DOHH2 (cell line): ENCODE measurements around the gene E2F2.

Experiments used
- H3F3A ChIP-seq: fragments of 200-600 bp; sonication (generic), shearing (Covaris generic); 2 replicates; pipeline ENCODE4 v1.6.0; 2016; ENCODE audit warnings: antibody characterized with exemption, mild to moderate bottlenecking; ENCODE audit not compliant: control insufficient read depth, insufficient read depth
- H3K27ac ChIP-seq: fragments of 200-600 bp; sonication (generic); 2 replicates; pipeline ENCODE4 v1.5.1; 2014; ENCODE audit warnings: low read depth, mild to moderate bottlenecking, low read length, moderate library complexity
- H3K27me3 ChIP-seq: fragments of 200-600 bp; sonication (generic); 2 replicates; pipeline ENCODE4 v1.6.1; 2014; ENCODE audit warnings: mild to moderate bottlenecking, low read length, mixed read lengths; ENCODE audit not compliant: control insufficient read depth
- H3K36me3 ChIP-seq: fragments of 200-600 bp; sonication (generic); 2 replicates; pipeline ENCODE4 v1.6.1; 2014; ENCODE audit warnings: mild to moderate bottlenecking, low read length, moderate library complexity, mixed read lengths; ENCODE audit not compliant: control insufficient read depth
- H3K4me1 ChIP-seq: fragments of 200-600 bp; sonication (generic); 2 replicates; pipeline ENCODE4 v1.6.1; 2014; ENCODE audit warnings: mild to moderate bottlenecking, low read length, mixed read lengths; ENCODE audit not compliant: control insufficient read depth
- H3K4me2 ChIP-seq: fragments of 200-600 bp; sonication (generic); 2 replicates; pipeline ENCODE4 v1.6.0; 2014; ENCODE audit warnings: mild to moderate bottlenecking, low read length, moderate library complexity
- H3K4me3 ChIP-seq: fragments of 200-600 bp; sonication (generic); 2 replicates; pipeline ENCODE4 v1.5.1; 2014; ENCODE audit warnings: mild to moderate bottlenecking, low read length, mixed read lengths
- H3K79me2 ChIP-seq: fragments of 200-600 bp; sonication (generic); 2 replicates; pipeline ENCODE4 v1.6.1; 2014; ENCODE audit warnings: mild to moderate bottlenecking, low read length, mixed read lengths; ENCODE audit not compliant: control insufficient read depth
- H3K9me2 ChIP-seq: fragments of 200-600 bp; sonication (generic); replicated peaks from 2 replicates; pipeline ENCODE4 v1.6.1; 2014; ENCODE audit warnings: mild to moderate bottlenecking, low read length, mixed read lengths; ENCODE audit not compliant: control insufficient read depth
- H3K9me3 ChIP-seq: fragments of 200-600 bp; sonication (generic); 2 replicates; pipeline ENCODE4 v1.6.1; 2014; ENCODE audit warnings: antibody characterized with exemption, low read length, mixed read lengths; ENCODE audit not compliant: control insufficient read depth, insufficient read depth
- H4K20me1 ChIP-seq: fragments of 200-600 bp; sonication (generic); 2 replicates; pipeline ENCODE4 v1.6.0; 2014; ENCODE audit warnings: low read depth, mild to moderate bottlenecking, antibody characterized with exemption, low read length, moderate library complexity; ENCODE audit not compliant: control insufficient read depth, insufficient read depth
- EZH2phosphoT487 ChIP-seq: fragments of 200-600 bp; sonication (generic); IDR thresholded peaks from 2 replicates; pipeline ENCODE4 v1.6.1; 2017; ENCODE audit warnings: borderline replicate concordance, mild to moderate bottlenecking, antibody characterized with exemption, low read length, moderate library complexity, mixed read lengths
- TF ChIP-seq, protein P1 (sequence below): fragments of 200-600 bp; sonication (generic); IDR thresholded peaks from one replicate; pipeline ENCODE4 v1.5.1; 2014; ENCODE audit warnings: antibody characterized with exemption, mild to moderate bottlenecking, low read depth, low read length; ENCODE audit not compliant: poor library complexity, severe bottlenecking

The E2F2 gene

GRCh38 chr1:23559985-23560741 lies 29.1 kb upstream of the E2F2 start:
- Histone ChIP-seq H3K79me2 (peaks cover 38% of the 10 kb centered on the region), H3F3A (peaks cover 57% of the 10 kb centered on the region), H3K4me2 (peak overlapping the region; percentile 93), H3K9me2 (no peaks in the 10 kb centered on the region), H3K27me3 (no peaks in the 10 kb centered on the region; the same call in 1 of the 2 replicates), H3K27ac (peak overlapping the region; percentile 45), H4K20me1 (peaks cover 20% of the 10 kb centered on the region), H3K9me3 (no peaks in the 10 kb centered on the region), H3K36me3 (peaks cover 40% of the 10 kb centered on the region), H3K4me3 (peak overlapping the region; percentile 93), H3K4me1 (peaks cover 66% of the 10 kb centered on the region)
- TF ChIP-seq EZH2phosphoT487, result no peak
- TF ChIP-seq, protein P1, sequence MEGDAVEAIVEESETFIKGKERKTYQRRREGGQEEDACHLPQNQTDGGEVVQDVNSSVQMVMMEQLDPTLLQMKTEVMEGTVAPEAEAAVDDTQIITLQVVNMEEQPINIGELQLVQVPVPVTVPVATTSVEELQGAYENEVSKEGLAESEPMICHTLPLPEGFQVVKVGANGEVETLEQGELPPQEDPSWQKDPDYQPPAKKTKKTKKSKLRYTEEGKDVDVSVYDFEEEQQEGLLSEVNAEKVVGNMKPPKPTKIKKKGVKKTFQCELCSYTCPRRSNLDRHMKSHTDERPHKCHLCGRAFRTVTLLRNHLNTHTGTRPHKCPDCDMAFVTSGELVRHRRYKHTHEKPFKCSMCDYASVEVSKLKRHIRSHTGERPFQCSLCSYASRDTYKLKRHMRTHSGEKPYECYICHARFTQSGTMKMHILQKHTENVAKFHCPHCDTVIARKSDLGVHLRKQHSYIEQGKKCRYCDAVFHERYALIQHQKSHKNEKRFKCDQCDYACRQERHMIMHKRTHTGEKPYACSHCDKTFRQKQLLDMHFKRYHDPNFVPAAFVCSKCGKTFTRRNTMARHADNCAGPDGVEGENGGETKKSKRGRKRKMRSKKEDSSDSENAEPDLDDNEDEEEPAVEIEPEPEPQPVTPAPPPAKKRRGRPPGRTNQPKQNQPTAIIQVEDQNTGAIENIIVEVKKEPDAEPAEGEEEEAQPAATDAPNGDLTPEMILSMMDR, result no peak

GRCh38 chr1:23559136-23559984 lies 28.3 kb upstream of the E2F2 start, which contains the start of gene ID3:
ID3 (minus strand) TSS chr1:23559501; CDS start chr1:23559426, 75 bp downstream.
- Histone ChIP-seq H3F3A (peaks cover 57% of the 10 kb centered on the region), H3K4me2 (peak within 1 kb of the TSS; percentile 93), H3K27me3 (no peaks in the 10 kb centered on the region; the same call in 1 of the 2 replicates), H3K4me1 (peaks cover 71% of the 10 kb centered on the region), H3K79me2 (peaks cover 38% of the 10 kb centered on the region), H3K27ac (peak within 1 kb of the TSS; percentile 87), H4K20me1 (peaks cover 20% of the 10 kb centered on the region), H3K9me3 (no peaks in the 10 kb centered on the region), H3K4me3 (peak within 1 kb of the TSS; percentile 93), H3K36me3 (peaks cover 40% of the 10 kb centered on the region), H3K9me2 (no peaks in the 10 kb centered on the region)
- TF ChIP-seq EZH2phosphoT487, result no peak
- TF ChIP-seq, protein P1, result no peak

GRCh38 chr1:23558872-23559135 lies 27.8 kb upstream of the E2F2 start:
- Histone ChIP-seq H3K9me2 (no peaks in the 10 kb centered on the region), H3F3A (peaks cover 57% of the 10 kb centered on the region), H3K9me3 (no peaks in the 10 kb centered on the region), H4K20me1 (peaks cover 20% of the 10 kb centered on the region), H3K4me1 (peaks cover 76% of the 10 kb centered on the region), H3K27me3 (no peaks in the 10 kb centered on the region; the same call in 1 of the 2 replicates), H3K4me2 (peak overlapping the region; percentile 93), H3K79me2 (peaks cover 38% of the 10 kb centered on the region), H3K36me3 (peaks cover 40% of the 10 kb centered on the region), H3K4me3 (peak overlapping the region; percentile 93), H3K27ac (peak overlapping the region; percentile 87)
- TF ChIP-seq, protein P1, result no peak
- TF ChIP-seq EZH2phosphoT487, result no peak
